Stimulated activated CD4-positive, alpha-beta T cell treated with anti-CD3 and anti-CD28 coated beads, Interleukin-2, amount 100 ng/mL, for 24 hours (primary cell): ENCODE results near the gene CA10.

Source experiments
- DNase-seq, 2 donors: peaks; one replicate each; pipeline ENCODE4 v3.0.0-alpha.2; 2020

Gene CA10

GRCh38 chr17:51759260-51759659 is 399.3 kb downstream of the CA10 start:
- no peak for DNase-seq

- DNase-seq: no peak
These were observed 407.4 kb downstream of the CA10 start for GRCh38 chr17:51751072-51751471.

GRCh38 chr17:51748749-51749604 is 409.5 kb downstream of the CA10 start:
- DNase-seq: no peak

GRCh38 chr17:51746421-51746820 is 412.1 kb downstream of the CA10 start:
- DNase-seq: no peak

- DNase-seq: no peak
These were observed 412.5 kb downstream of the CA10 start for GRCh38 chr17:51745993-51746392.

GRCh38 chr17:51743477-51743876 is 415.0 kb downstream of the CA10 start:
- no peak for DNase-seq

- no peak for DNase-seq
These were observed 415.9 kb downstream of the CA10 start for GRCh38 chr17:51742571-51742970.

GRCh38 chr17:51741458-51741857 is 417.1 kb downstream of the CA10 start:
- no peak for DNase-seq

- no peak for DNase-seq
These were observed 418.0 kb downstream of the CA10 start for GRCh38 chr17:51740531-51740930.

GRCh38 chr17:51739245-51739886 is 419.1 kb downstream of the CA10 start:
- DNase-seq: no peak

- no peak for DNase-seq
These were observed 422.2 kb downstream of the CA10 start for GRCh38 chr17:51736356-51736755.

GRCh38 chr17:51734976-51735375 is 423.5 kb downstream of the CA10 start:
- DNase-seq: no peak

GRCh38 chr17:51734462-51734861 is 424.1 kb downstream of the CA10 start:
- DNase-seq: peak in 1 of 2 donors; percentile 36

GRCh38 chr17:51733166-51733565 is 425.3 kb downstream of the CA10 start:
- DNase-seq: no peak

GRCh38 chr17:51731941-51732722 is 426.4 kb downstream of the CA10 start:
- no peak for DNase-seq

GRCh38 chr17:51730303-51731050 is 428.0 kb downstream of the CA10 start:
- DNase-seq: no peak

GRCh38 chr17:51725185-51725584 is 433.3 kb downstream of the CA10 start:
- no peak for DNase-seq

GRCh38 chr17:51724043-51724580 is 434.4 kb downstream of the CA10 start:
- DNase-seq: no peak

- DNase-seq: no peak
These were observed 435.5 kb downstream of the CA10 start for GRCh38 chr17:51722994-51723393.

GRCh38 chr17:51721730-51722129 is 436.8 kb downstream of the CA10 start:
- no peak for DNase-seq

GRCh38 chr17:51720439-51720838 is 438.1 kb downstream of the CA10 start:
- DNase-seq: no peak

- no peak for DNase-seq
These were observed 439.5 kb downstream of the CA10 start for GRCh38 chr17:51718983-51719382.

- no peak for DNase-seq
These were observed 446.9 kb downstream of the CA10 start for GRCh38 chr17:51711581-51711980.
